ENCODE results near the gene OTOP2.

DNA sequence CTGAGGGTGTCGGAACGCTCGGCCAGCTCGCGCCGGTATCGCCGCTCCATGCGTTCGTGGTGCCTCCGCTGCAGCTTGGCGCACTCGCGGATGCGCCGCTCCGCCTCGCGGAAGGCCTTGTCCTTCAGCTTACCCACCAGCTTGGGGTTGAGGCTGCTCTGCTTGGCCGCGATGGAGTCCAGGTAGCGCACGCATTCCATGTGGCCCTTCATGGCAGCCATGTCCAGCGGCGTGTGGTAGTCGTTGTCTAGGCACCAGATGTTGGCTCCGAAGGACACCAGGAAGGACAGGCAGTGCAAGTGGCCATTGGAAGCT is 3.8 kb upstream of the OTOP2 start:
- TF ChIP-seq, protein P1, sequence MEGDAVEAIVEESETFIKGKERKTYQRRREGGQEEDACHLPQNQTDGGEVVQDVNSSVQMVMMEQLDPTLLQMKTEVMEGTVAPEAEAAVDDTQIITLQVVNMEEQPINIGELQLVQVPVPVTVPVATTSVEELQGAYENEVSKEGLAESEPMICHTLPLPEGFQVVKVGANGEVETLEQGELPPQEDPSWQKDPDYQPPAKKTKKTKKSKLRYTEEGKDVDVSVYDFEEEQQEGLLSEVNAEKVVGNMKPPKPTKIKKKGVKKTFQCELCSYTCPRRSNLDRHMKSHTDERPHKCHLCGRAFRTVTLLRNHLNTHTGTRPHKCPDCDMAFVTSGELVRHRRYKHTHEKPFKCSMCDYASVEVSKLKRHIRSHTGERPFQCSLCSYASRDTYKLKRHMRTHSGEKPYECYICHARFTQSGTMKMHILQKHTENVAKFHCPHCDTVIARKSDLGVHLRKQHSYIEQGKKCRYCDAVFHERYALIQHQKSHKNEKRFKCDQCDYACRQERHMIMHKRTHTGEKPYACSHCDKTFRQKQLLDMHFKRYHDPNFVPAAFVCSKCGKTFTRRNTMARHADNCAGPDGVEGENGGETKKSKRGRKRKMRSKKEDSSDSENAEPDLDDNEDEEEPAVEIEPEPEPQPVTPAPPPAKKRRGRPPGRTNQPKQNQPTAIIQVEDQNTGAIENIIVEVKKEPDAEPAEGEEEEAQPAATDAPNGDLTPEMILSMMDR (tag by site-specific recombination; IDR thresholded peaks at IDR 0.05), result no peak
- TF ChIP-seq ZNF175 (tag by site-specific recombination; IDR thresholded peaks at IDR 0.05), result no peak
- TF ChIP-seq, protein P2, sequence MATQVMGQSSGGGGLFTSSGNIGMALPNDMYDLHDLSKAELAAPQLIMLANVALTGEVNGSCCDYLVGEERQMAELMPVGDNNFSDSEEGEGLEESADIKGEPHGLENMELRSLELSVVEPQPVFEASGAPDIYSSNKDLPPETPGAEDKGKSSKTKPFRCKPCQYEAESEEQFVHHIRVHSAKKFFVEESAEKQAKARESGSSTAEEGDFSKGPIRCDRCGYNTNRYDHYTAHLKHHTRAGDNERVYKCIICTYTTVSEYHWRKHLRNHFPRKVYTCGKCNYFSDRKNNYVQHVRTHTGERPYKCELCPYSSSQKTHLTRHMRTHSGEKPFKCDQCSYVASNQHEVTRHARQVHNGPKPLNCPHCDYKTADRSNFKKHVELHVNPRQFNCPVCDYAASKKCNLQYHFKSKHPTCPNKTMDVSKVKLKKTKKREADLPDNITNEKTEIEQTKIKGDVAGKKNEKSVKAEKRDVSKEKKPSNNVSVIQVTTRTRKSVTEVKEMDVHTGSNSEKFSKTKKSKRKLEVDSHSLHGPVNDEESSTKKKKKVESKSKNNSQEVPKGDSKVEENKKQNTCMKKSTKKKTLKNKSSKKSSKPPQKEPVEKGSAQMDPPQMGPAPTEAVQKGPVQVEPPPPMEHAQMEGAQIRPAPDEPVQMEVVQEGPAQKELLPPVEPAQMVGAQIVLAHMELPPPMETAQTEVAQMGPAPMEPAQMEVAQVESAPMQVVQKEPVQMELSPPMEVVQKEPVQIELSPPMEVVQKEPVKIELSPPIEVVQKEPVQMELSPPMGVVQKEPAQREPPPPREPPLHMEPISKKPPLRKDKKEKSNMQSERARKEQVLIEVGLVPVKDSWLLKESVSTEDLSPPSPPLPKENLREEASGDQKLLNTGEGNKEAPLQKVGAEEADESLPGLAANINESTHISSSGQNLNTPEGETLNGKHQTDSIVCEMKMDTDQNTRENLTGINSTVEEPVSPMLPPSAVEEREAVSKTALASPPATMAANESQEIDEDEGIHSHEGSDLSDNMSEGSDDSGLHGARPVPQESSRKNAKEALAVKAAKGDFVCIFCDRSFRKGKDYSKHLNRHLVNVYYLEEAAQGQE (tag by site-specific recombination; IDR thresholded peaks at IDR 0.05), result no peak
- TF ChIP-seq ZNF146 (tag by site-specific recombination; IDR thresholded peaks at IDR 0.05), result no peak
- TF ChIP-seq FEZF1 (tag by site-specific recombination; IDR thresholded peaks at IDR 0.05), result no peak
- no peak for TF ChIP-seq ZNF221 (tag by site-specific recombination; IDR thresholded peaks at IDR 0.05; ENCODE audit: borderline replicate concordance)
- TF ChIP-seq KLF1 (tag by site-specific recombination; IDR thresholded peaks at IDR 0.05), result no peak
- no peak for TF ChIP-seq ZNF23 (tag by site-specific recombination; IDR thresholded peaks at IDR 0.05; ENCODE audit: borderline replicate concordance)

Data from HEK293 (cell line).